ENCODE measurements around the gene PRR20B. TPM values are rescaled to one million over a fixed set of nuclear protein-coding genes. Genes with fewer than 3 reads are reported as not detected.

Gene PRR20B
- total RNA-seq (2022; extraction: Qiagen RNA extraction; ENCODE audit: low read depth) = not detected in 5 replicates

GRCh38 chr13:57147188-57147587 lies at the start of gene PRR20B:
PRR20B (plus strand) TSS chr13:57147488; CDS start chr13:57147875, 387 bp downstream.

GRCh38 chr13:57140235-57140968 lies 6.9 kb upstream of the PRR20B start, which contains the start of gene PRR20A:
PRR20A (plus strand) TSS chr13:57140918; CDS start chr13:57141305, 387 bp downstream.

DNA sequence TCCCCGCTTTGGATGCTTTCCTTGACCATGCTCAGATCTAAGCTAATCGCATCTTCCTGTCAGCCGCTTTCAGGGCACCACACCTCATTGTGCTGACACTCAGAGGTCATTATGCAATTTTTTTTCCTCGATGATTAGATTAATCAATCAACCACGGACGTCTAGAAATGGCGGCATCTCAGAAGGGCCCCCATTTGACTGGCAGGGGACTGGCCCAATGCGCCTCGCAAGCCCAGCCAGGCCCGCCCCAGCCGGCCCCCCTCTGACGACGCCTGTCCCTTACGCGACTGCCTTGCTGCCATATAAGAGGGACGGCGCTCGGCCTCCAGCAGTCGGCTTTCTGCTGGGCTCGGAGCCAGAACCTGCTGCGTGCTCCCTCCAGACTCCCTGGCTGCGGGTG lies 6.5 kb downstream of the PRR20B start, which contains the start of gene PRR20C:
PRR20C (plus strand) TSS at position 301 of the 400 bp plus-strand sequence. CDS start 387 bp downstream, outside the sequence.

DNA sequence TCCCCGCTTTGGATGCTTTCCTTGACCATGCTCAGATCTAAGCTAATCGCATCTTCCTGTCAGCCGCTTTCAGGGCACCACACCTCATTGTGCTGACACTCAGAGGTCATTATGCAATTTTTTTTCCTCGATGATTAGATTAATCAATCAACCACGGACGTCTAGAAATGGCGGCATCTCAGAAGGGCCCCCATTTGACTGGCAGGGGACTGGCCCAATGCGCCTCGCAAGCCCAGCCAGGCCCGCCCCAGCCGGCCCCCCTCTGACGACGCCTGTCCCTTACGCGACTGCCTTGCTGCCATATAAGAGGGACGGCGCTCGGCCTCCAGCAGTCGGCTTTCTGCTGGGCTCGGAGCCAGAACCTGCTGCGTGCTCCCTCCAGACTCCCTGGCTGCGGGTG lies 13.0 kb downstream of the PRR20B start, which contains the start of gene PRR20D:
PRR20D (plus strand) TSS at position 301 of the 400 bp plus-strand sequence. CDS start 387 bp downstream, outside the sequence.

DNA sequence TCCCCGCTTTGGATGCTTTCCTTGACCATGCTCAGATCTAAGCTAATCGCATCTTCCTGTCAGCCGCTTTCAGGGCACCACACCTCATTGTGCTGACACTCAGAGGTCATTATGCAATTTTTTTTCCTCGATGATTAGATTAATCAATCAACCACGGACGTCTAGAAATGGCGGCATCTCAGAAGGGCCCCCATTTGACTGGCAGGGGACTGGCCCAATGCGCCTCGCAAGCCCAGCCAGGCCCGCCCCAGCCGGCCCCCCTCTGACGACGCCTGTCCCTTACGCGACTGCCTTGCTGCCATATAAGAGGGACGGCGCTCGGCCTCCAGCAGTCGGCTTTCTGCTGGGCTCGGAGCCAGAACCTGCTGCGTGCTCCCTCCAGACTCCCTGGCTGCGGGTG lies 19.6 kb downstream of the PRR20B start, which contains the start of gene PRR20E:
PRR20E (plus strand) TSS at position 301 of the 400 bp plus-strand sequence. CDS start 387 bp downstream, outside the sequence.

Other genes starting within 250 kb of the PRR20B start
- not detected in 5 replicates for gene PRR20A, start 6.6 kb upstream of the PRR20B start, total RNA-seq (2022; extraction: Qiagen RNA extraction; ENCODE audit: low read depth)
- gene PRR20C, start 6.6 kb downstream of the PRR20B start, total RNA-seq (2022; extraction: Qiagen RNA extraction; ENCODE audit: low read depth) = not detected in 5 replicates
- gene PRR20D, start 13.1 kb downstream of the PRR20B start, total RNA-seq (2022; extraction: Qiagen RNA extraction; ENCODE audit: low read depth) = not detected in 5 replicates
- not detected in 5 replicates for gene PRR20E, start 19.7 kb downstream of the PRR20B start, total RNA-seq (2022; extraction: Qiagen RNA extraction; ENCODE audit: low read depth)

All from A549 treated with ZK216348 at 1 μM for 4 hours (cell line).